ENCODE data around the gene MORC1.

The MORC1 gene

GRCh38 chr3:109117939-109118338 is at the start of gene MORC1:
TSS of gene MORC1 (minus strand) at chr3:109118134. CDS start at chr3:109118059, 75 bp downstream.
- DNase-seq (ENCODE audit: low read depth, low spot score): no peak
- no peak for TF ChIP-seq ZNF274 (IDR thresholded peaks at IDR 0.05; ENCODE audit: low read depth, low read length)
- TF ChIP-seq YY1 (IDR thresholded peaks at IDR 0.05; ENCODE audit: insufficient read depth, insufficient read length): no peak
- TF ChIP-seq SUZ12 (IDR thresholded peaks at IDR 0.05; ENCODE audit: extremely low read depth, insufficient read depth, insufficient read length): no peak

GRCh38 chr3:109165905-109166304 is 48.0 kb upstream of the MORC1 start:
- no peaks in the 10 kb centered on the region for H3K27me3 ChIP-seq (ENCODE audit: insufficient read depth, insufficient read length)
- no peaks in the 10 kb centered on the region for H3K4me1 ChIP-seq (ENCODE audit: insufficient read depth, insufficient read length)
- no peak for TF ChIP-seq ZNF274 (IDR thresholded peaks at IDR 0.05; ENCODE audit: low read depth, low read length)
- TF ChIP-seq YY1 (IDR thresholded peaks at IDR 0.05; ENCODE audit: insufficient read depth, insufficient read length): no peak
- no peak for TF ChIP-seq SUZ12 (IDR thresholded peaks at IDR 0.05; ENCODE audit: extremely low read depth, insufficient read depth, insufficient read length)
- no peak overlapping the region for H3K4me3 ChIP-seq (ENCODE audit: insufficient read length, low read depth)
- no peak overlapping the region for H3K9ac ChIP-seq (ENCODE audit: insufficient read length, low read depth)
- H3K9me3 ChIP-seq (ENCODE audit: insufficient read depth, low read length): no peaks in the 10 kb centered on the region
- H3K36me3 ChIP-seq (ENCODE audit: insufficient read depth, insufficient read length, low read length): no peaks in the 10 kb centered on the region
- DNase-seq (ENCODE audit: low read depth, low spot score): no peak

More at GRCh38 chr3:109117939-109118338, at the start of gene MORC1:
- H3K27me3 ChIP-seq (ENCODE audit: insufficient read depth, insufficient read length): no peaks in the 10 kb centered on the region
- H3K4me3 ChIP-seq (ENCODE audit: insufficient read length, low read depth): no peak within 1 kb of the TSS
- no peak within 1 kb of the TSS for H3K9ac ChIP-seq (ENCODE audit: insufficient read length, low read depth)
- H3K36me3 ChIP-seq (ENCODE audit: insufficient read depth, insufficient read length, low read length): no peaks in the 10 kb centered on the region
- no peaks in the 10 kb centered on the region for H3K4me1 ChIP-seq (ENCODE audit: insufficient read depth, insufficient read length)
- H3K9me3 ChIP-seq (ENCODE audit: insufficient read depth, low read length): no peaks in the 10 kb centered on the region

GRCh38 chr3:109161487-109162123 is 43.7 kb upstream of the MORC1 start:
- H3K9me3 ChIP-seq (ENCODE audit: insufficient read depth, low read length): no peaks in the 10 kb centered on the region
- H3K4me1 ChIP-seq (ENCODE audit: insufficient read depth, insufficient read length): no peaks in the 10 kb centered on the region
- no peak for DNase-seq (ENCODE audit: low read depth, low spot score)
- no peak overlapping the region for H3K4me3 ChIP-seq (ENCODE audit: insufficient read length, low read depth)
- no peak for TF ChIP-seq YY1 (IDR thresholded peaks at IDR 0.05; ENCODE audit: insufficient read depth, insufficient read length)
- no peak for TF ChIP-seq SUZ12 (IDR thresholded peaks at IDR 0.05; ENCODE audit: extremely low read depth, insufficient read depth, insufficient read length)
- TF ChIP-seq ZNF274 (IDR thresholded peaks at IDR 0.05; ENCODE audit: low read depth, low read length): no peak
- H3K36me3 ChIP-seq (ENCODE audit: insufficient read depth, insufficient read length, low read length): no peaks in the 10 kb centered on the region
- no peaks in the 10 kb centered on the region for H3K27me3 ChIP-seq (ENCODE audit: insufficient read depth, insufficient read length)
- H3K9ac ChIP-seq (ENCODE audit: insufficient read length, low read depth): no peak overlapping the region

GRCh38 chr3:109155828-109156227 is 37.9 kb upstream of the MORC1 start:
- Histone ChIP-seq H3K36me3 (ENCODE audit: insufficient read depth, insufficient read length, low read length) (no peaks in the 10 kb centered on the region), H3K9me3 (ENCODE audit: insufficient read depth, low read length) (no peaks in the 10 kb centered on the region), H3K4me1 (ENCODE audit: insufficient read depth, insufficient read length) (no peaks in the 10 kb centered on the region), H3K27me3 (ENCODE audit: insufficient read depth, insufficient read length) (no peaks in the 10 kb centered on the region), H3K9ac (ENCODE audit: insufficient read length, low read depth) (no peak overlapping the region), H3K4me3 (ENCODE audit: insufficient read length, low read depth) (no peak overlapping the region)
- DNase-seq (ENCODE audit: low read depth, low spot score): no peak
- TF ChIP-seq YY1 (IDR thresholded peaks at IDR 0.05; ENCODE audit: insufficient read depth, insufficient read length): no peak
- TF ChIP-seq SUZ12 (IDR thresholded peaks at IDR 0.05; ENCODE audit: extremely low read depth, insufficient read depth, insufficient read length): no peak
- TF ChIP-seq ZNF274 (IDR thresholded peaks at IDR 0.05; ENCODE audit: low read depth, low read length): no peak

- Histone ChIP-seq H3K4me3 (ENCODE audit: insufficient read length, low read depth) (no peak overlapping the region), H3K4me1 (ENCODE audit: insufficient read depth, insufficient read length) (no peaks in the 10 kb centered on the region), H3K9me3 (ENCODE audit: insufficient read depth, low read length) (no peaks in the 10 kb centered on the region), H3K36me3 (ENCODE audit: insufficient read depth, insufficient read length, low read length) (no peaks in the 10 kb centered on the region), H3K27me3 (ENCODE audit: insufficient read depth, insufficient read length) (no peaks in the 10 kb centered on the region), H3K9ac (ENCODE audit: insufficient read length, low read depth) (no peak overlapping the region)
- DNase-seq (ENCODE audit: low read depth, low spot score): no peak
- no peak for TF ChIP-seq YY1 (IDR thresholded peaks at IDR 0.05; ENCODE audit: insufficient read depth, insufficient read length)
- TF ChIP-seq ZNF274 (IDR thresholded peaks at IDR 0.05; ENCODE audit: low read depth, low read length): no peak
- no peak for TF ChIP-seq SUZ12 (IDR thresholded peaks at IDR 0.05; ENCODE audit: extremely low read depth, insufficient read depth, insufficient read length)
Measured at GRCh38 chr3:109154979-109155378, 37.0 kb upstream of the MORC1 start.

- DNase-seq (ENCODE audit: low read depth, low spot score): no peak
- H3K9me3 ChIP-seq (ENCODE audit: insufficient read depth, low read length): no peaks in the 10 kb centered on the region
- no peaks in the 10 kb centered on the region for H3K27me3 ChIP-seq (ENCODE audit: insufficient read depth, insufficient read length)
- no peak overlapping the region for H3K4me3 ChIP-seq (ENCODE audit: insufficient read length, low read depth)
- no peaks in the 10 kb centered on the region for H3K36me3 ChIP-seq (ENCODE audit: insufficient read depth, insufficient read length, low read length)
- H3K9ac ChIP-seq (ENCODE audit: insufficient read length, low read depth): no peak overlapping the region
- H3K4me1 ChIP-seq (ENCODE audit: insufficient read depth, insufficient read length): no peaks in the 10 kb centered on the region
- no peak for TF ChIP-seq SUZ12 (IDR thresholded peaks at IDR 0.05; ENCODE audit: extremely low read depth, insufficient read depth, insufficient read length)
- TF ChIP-seq ZNF274 (IDR thresholded peaks at IDR 0.05; ENCODE audit: low read depth, low read length): no peak
- no peak for TF ChIP-seq YY1 (IDR thresholded peaks at IDR 0.05; ENCODE audit: insufficient read depth, insufficient read length)
Measured at GRCh38 chr3:109152320-109152719, 34.4 kb upstream of the MORC1 start.

- no peak overlapping the region for H3K9ac ChIP-seq (ENCODE audit: insufficient read length, low read depth)
- H3K4me1 ChIP-seq (ENCODE audit: insufficient read depth, insufficient read length): no peaks in the 10 kb centered on the region
- H3K9me3 ChIP-seq (ENCODE audit: insufficient read depth, low read length): 0 out of 2 replicates have a peak, but pooled peaks cover 3% of the 10 kb centered on the region
- no peaks in the 10 kb centered on the region for H3K36me3 ChIP-seq (ENCODE audit: insufficient read depth, insufficient read length, low read length)
- H3K27me3 ChIP-seq (ENCODE audit: insufficient read depth, insufficient read length): no peaks in the 10 kb centered on the region
- no peak overlapping the region for H3K4me3 ChIP-seq (ENCODE audit: insufficient read length, low read depth)
- no peak for DNase-seq (ENCODE audit: low read depth, low spot score)
- TF ChIP-seq SUZ12 (IDR thresholded peaks at IDR 0.05; ENCODE audit: extremely low read depth, insufficient read depth, insufficient read length) (no peak), ZNF274 (IDR thresholded peaks at IDR 0.05; ENCODE audit: low read depth, low read length) (no peak), YY1 (IDR thresholded peaks at IDR 0.05; ENCODE audit: insufficient read depth, insufficient read length) (no peak)
Measured at GRCh38 chr3:109149078-109149477, 31.1 kb upstream of the MORC1 start.
